ENCODE results near the gene MSX2.
A peak's percentile ranks its signal among the peaks of the same experiment; 100 is the strongest.

Gene MSX2

DNA sequence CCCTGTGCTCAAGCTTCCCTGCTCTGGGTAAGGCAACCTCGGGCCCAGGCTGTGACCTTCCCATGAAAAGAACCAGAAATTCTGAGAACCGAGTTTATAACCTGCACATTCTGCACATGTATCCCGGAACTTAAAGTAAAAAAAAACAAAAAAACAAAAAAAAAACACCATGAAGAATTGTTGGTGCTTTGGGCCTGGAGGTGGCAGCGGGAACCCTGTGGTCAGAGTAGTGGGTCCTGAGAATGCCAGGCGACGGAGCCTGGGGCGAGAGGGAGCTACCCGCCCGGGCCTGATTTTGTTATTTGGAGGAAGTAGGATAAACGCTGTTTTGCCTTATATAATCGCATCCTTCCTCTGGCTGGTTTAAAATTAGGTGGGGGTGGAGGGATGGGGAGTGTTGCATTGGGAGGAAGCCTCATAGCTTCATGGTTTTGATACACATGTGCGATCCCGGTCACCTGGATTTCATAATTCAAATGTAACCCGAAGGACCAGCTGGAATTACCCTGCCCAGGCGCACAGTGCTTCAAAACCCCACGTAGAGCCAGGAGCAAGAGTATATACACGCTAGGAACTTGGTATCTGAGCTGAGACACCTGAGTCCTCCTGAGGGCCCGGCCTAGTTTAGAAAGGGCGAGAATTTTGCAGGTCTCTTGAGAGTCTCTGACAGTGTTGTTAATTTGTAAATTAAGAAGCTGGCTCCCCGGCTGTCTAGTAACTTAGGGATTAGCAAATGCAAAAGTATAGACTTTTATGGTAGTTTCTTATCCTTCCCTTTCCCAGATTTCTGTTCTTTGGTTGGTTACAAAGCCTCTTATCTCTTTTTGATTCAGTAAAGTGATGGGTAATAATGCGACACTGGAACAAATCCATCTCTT, 2.8 kb downstream of the MSX2 start:
- Histone ChIP-seq H3K36me3 (ENCODE audit: control insufficient read depth in 2 of 2, insufficient read depth in 1 of 2, low read length in 2 of 2) (peaks cover 10 to 55% of the 10 kb centered on the region in 2 experiments), H3K4me1 (ENCODE audit: control insufficient read depth, insufficient read depth, low read length) (peaks cover 28% of the 10 kb centered on the region), H3K27ac (ENCODE audit: extremely low read depth, low read depth, low read length) (peak overlapping the region; percentile 19; the same call in 1 of the 2 replicates), H3K4me3 (ENCODE audit: low read depth, low read length) (no peak overlapping the region), H3K9me3 (ENCODE audit: control insufficient read depth, insufficient read depth, low read depth, low read length) (no peaks in the 10 kb centered on the region)
- POLR2A ChIA-PET, result interaction anchor here (0.6 kb wide), 2 partner anchors 167 to 360 kb away, joined by 3 read pairs; no protein-coding TSS in a partner anchor
- TF ChIP-seq ZBTB20 (tag by site-specific recombination; IDR thresholded peaks at IDR 0.05) (peak; percentile 75; the same call in 1 of the 2 replicates), ZNF600 (tag by site-specific recombination; IDR thresholded peaks at IDR 0.05) (no peak)
- CTCF ChIA-PET, result interaction anchor here (0.7 to 1.1 kb wide), 3 partner anchors 9 to 148 kb away, joined by 3 to 4 read pairs (median 4); no protein-coding TSS in a partner anchor

DNA sequence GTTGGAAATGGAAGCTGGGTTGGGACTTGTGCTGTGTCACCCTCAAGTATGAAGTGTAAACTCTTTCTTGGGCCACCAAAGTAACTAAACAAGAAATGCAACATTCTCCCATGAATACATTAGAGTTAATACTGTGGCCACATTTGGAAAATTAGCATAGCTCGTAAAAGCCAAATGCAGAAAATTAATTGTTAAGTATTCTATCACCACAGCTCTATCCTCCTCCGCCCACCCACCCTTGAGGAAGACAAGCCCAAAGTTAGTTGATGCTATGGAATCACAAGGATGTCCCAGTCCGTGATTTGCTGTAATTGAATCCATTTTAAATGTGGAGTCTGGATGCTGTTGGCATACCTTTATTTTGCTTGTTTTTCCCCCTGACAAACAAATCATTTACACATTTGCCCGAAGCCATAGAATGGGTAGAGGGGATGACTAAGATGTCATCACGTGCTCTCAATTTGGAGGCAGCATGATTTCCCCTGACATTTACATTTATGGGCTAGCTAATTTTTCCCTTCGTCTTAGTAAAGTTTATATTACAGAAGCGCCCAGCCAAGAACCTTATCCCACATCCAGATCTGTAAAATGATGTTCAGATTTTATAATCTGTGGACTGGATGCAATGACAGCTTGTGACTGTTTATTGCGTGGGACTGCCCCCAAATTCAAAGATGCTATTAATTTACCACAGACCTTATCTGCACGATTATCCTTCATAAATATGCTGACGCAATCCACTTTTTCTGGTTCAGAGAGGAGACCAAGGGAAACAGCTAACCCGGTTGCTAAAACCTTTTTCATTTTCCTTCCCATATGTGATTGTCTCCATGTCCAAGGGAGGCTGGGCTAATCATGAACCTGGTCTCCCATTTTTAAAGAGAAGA, 3.7 kb downstream of the MSX2 start:
- Histone ChIP-seq H3K36me3 (ENCODE audit: control insufficient read depth in 2 of 2, insufficient read depth in 1 of 2, low read length in 2 of 2) (peaks cover 10 to 60% of the 10 kb centered on the region in 2 experiments), H3K4me1 (ENCODE audit: control insufficient read depth, insufficient read depth, low read length) (peaks cover 28% of the 10 kb centered on the region), H3K4me3 (ENCODE audit: low read depth, low read length) (no peak overlapping the region), H3K9me3 (ENCODE audit: control insufficient read depth, insufficient read depth, low read depth, low read length) (no peaks in the 10 kb centered on the region), H3K27ac (ENCODE audit: extremely low read depth, low read depth, low read length) (no peak overlapping the region)
- POLR2A ChIA-PET, result no interaction called here
- CTCF ChIA-PET, result interaction anchor here (0.5 to 1.1 kb wide), 4 partner anchors 8 to 398 kb away, joined by 3 to 4 read pairs (median 4); no protein-coding TSS in a partner anchor
- TF ChIP-seq ZNF146 (tag by site-specific recombination; IDR thresholded peaks at IDR 0.05) (no peak), TCF7L2 (IDR thresholded peaks at IDR 0.05; ENCODE audit: borderline replicate concordance, low read depth, low read length) (peak; percentile 56; the same call in 1 of the 2 replicates), OVOL3 (tag by site-specific recombination; IDR thresholded peaks at IDR 0.05) (no peak), ZNF140 (tag by site-specific recombination; IDR thresholded peaks at IDR 0.05) (no peak), ZFP41 (tag by site-specific recombination; IDR thresholded peaks at IDR 0.05; ENCODE audit: borderline replicate concordance) (no peak), ZNF214 (tag by site-specific recombination; IDR thresholded peaks at IDR 0.05; ENCODE audit: borderline replicate concordance) (no peak), SP7 (tag by site-specific recombination; IDR thresholded peaks at IDR 0.05) (peak; percentile 68; the same call in 1 of the 2 replicates), ZEB2 (tag by site-specific recombination; IDR thresholded peaks at IDR 0.05) (0 out of 2 replicates have a peak, but pooled peaks have one; percentile 35), ZNF184 (tag by site-specific recombination; IDR thresholded peaks at IDR 0.05) (0 out of 2 replicates have a peak, but pooled peaks have one; percentile 8), ZNF37A (tag by site-specific recombination; IDR thresholded peaks at IDR 0.05) (no peak), SP3 (tag by site-specific recombination; IDR thresholded peaks at IDR 0.05) (no peak), ZNF239 (tag by site-specific recombination; IDR thresholded peaks at IDR 0.05) (no peak), OSR2 (tag by site-specific recombination; IDR thresholded peaks at IDR 0.05) (0 out of 2 replicates have a peak, but pooled peaks have one; percentile 38), ZNF677 (tag by site-specific recombination; IDR thresholded peaks at IDR 0.05) (no peak), ZNF433 (tag by site-specific recombination; IDR thresholded peaks at IDR 0.05; ENCODE audit: low read depth) (no peak)
- TF ChIP-seq, protein P1, sequence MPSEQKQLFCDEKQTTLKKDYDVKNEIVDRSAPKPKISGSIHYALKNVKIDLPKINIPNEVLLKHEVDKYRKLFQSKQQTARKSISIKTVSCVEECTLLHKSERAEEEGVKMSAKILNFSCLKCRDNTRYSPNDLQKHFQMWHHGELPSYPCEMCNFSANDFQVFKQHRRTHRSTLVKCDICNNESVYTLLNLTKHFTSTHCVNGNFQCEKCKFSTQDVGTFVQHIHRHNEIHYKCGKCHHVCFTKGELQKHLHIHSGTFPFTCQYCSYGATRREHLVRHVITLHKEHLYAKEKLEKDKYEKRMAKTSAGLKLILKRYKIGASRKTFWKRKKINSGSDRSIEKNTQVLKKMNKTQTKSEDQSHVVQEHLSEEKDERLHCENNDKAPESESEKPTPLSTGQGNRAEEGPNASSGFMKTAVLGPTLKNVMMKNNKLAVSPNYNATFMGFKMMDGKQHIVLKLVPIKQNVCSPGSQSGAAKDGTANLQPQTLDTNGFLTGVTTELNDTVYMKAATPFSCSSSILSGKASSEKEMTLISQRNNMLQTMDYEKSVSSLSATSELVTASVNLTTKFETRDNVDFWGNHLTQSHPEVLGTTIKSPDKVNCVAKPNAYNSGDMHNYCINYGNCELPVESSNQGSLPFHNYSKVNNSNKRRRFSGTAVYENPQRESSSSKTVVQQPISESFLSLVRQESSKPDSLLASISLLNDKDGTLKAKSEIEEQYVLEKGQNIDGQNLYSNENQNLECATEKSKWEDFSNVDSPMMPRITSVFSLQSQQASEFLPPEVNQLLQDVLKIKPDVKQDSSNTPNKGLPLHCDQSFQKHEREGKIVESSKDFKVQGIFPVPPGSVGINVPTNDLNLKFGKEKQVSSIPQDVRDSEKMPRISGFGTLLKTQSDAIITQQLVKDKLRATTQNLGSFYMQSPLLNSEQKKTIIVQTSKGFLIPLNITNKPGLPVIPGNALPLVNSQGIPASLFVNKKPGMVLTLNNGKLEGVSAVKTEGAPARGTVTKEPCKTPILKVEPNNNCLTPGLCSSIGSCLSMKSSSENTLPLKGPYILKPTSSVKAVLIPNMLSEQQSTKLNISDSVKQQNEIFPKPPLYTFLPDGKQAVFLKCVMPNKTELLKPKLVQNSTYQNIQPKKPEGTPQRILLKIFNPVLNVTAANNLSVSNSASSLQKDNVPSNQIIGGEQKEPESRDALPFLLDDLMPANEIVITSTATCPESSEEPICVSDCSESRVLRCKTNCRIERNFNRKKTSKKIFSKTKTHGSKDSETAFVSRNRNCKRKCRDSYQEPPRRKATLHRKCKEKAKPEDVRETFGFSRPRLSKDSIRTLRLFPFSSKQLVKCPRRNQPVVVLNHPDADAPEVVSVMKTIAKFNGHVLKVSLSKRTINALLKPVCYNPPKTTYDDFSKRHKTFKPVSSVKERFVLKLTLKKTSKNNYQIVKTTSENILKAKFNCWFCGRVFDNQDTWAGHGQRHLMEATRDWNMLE (tag by site-specific recombination; conservative IDR thresholded peaks at IDR 0.05; ENCODE audit: low read depth), result no peak
- TF ChIP-seq, protein P2, sequence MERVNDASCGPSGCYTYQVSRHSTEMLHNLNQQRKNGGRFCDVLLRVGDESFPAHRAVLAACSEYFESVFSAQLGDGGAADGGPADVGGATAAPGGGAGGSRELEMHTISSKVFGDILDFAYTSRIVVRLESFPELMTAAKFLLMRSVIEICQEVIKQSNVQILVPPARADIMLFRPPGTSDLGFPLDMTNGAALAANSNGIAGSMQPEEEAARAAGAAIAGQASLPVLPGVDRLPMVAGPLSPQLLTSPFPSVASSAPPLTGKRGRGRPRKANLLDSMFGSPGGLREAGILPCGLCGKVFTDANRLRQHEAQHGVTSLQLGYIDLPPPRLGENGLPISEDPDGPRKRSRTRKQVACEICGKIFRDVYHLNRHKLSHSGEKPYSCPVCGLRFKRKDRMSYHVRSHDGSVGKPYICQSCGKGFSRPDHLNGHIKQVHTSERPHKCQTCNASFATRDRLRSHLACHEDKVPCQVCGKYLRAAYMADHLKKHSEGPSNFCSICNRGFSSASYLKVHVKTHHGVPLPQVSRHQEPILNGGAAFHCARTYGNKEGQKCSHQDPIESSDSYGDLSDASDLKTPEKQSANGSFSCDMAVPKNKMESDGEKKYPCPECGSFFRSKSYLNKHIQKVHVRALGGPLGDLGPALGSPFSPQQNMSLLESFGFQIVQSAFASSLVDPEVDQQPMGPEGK (tag by site-specific recombination; IDR thresholded peaks at IDR 0.05), result peak; percentile 18; the same call in 1 of the 2 replicates
- TF ChIP-seq, protein P3, sequence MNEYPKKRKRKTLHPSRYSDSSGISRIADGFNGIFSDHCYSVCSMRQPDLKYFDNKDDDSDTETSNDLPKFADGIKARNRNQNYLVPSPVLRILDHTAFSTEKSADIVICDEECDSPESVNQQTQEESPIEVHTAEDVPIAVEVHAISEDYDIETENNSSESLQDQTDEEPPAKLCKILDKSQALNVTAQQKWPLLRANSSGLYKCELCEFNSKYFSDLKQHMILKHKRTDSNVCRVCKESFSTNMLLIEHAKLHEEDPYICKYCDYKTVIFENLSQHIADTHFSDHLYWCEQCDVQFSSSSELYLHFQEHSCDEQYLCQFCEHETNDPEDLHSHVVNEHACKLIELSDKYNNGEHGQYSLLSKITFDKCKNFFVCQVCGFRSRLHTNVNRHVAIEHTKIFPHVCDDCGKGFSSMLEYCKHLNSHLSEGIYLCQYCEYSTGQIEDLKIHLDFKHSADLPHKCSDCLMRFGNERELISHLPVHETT (tag by site-specific recombination; IDR thresholded peaks at IDR 0.05), result peak; percentile 54; the same call in 1 of the 2 replicates
- TF ChIP-seq, protein P4, sequence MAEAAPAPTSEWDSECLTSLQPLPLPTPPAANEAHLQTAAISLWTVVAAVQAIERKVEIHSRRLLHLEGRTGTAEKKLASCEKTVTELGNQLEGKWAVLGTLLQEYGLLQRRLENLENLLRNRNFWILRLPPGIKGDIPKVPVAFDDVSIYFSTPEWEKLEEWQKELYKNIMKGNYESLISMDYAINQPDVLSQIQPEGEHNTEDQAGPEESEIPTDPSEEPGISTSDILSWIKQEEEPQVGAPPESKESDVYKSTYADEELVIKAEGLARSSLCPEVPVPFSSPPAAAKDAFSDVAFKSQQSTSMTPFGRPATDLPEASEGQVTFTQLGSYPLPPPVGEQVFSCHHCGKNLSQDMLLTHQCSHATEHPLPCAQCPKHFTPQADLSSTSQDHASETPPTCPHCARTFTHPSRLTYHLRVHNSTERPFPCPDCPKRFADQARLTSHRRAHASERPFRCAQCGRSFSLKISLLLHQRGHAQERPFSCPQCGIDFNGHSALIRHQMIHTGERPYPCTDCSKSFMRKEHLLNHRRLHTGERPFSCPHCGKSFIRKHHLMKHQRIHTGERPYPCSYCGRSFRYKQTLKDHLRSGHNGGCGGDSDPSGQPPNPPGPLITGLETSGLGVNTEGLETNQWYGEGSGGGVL (tag by site-specific recombination; IDR thresholded peaks at IDR 0.05), result no peak

Data from HEK293 (cell line).